GM12878 (cell line): ENCODE data around the gene PEF1. TPM values are rescaled to one million over a fixed set of nuclear protein-coding genes. Genes with fewer than 3 reads are reported as not detected.

Source experiments
- ATAC-seq: fragments of 200-7000 bp; cut with Tn5 transposase; 3 replicates; pipeline ENCODE4 v1.9.1; 2020; ENCODE audit warnings: mild to moderate bottlenecking, moderate library complexity
- BruUV-seq: library from RNA; stranded (reverse); fragments of 400-500 nt; replicated peaks from 2 replicates; lab custom pipeline; 2021; lab: Mats Ljungman, UMichigan
- CTCF ChIA-PET: fragments of 300-600 bp; sonication (Branson Sonifier 250); formaldehyde crosslinking; extraction: SDS; loops from one replicate; lab custom pipeline; 2021; ENCODE audit warnings: inconsistent platforms; lab: Yijun Ruan, JAX
- POLR2A ChIA-PET: fragments of 350-600 bp; formaldehyde crosslinking; extraction: SDS; loops from one replicate; lab custom pipeline; 2021; ENCODE audit warnings: inconsistent platforms; lab: Charles Lee
- RAD21 ChIA-PET: fragments of 300-600 bp; sonication (Branson Sonifier 250); formaldehyde crosslinking; loops from one replicate; lab custom pipeline; 2023; ENCODE audit warnings: antibody characterized with exemption; ENCODE audit not compliant: unreplicated experiment; lab: Charles Lee
- SMC1A ChIA-PET: fragments of 300-600 bp; sonication (Branson Sonifier 250); formaldehyde crosslinking; loops from one replicate; lab custom pipeline; 2023; ENCODE audit not compliant: unreplicated experiment, uncharacterized antibody; lab: Charles Lee
- DNase-seq: peaks from one replicate; pipeline ENCODE4 v3.0.0-alpha.2; 2011; ENCODE audit warnings: low read depth, low spot score
- FAIRE-seq: peaks from 3 replicates; lab custom pipeline; 2011; peaks lifted over from hg19 to GRCh38; lab: Jason Lieb, UNC
- H2AFZ ChIP-seq: 2 replicates; pipeline ENCODE4 v1.6.0; 2011; ENCODE audit warnings: low read depth, low read length, control low read depth; ENCODE audit not compliant: control insufficient read depth
- H3K27ac ChIP-seq: 2 replicates; pipeline ENCODE4 v1.5.1; 2011; ENCODE audit warnings: control low read depth; ENCODE audit not compliant: control insufficient read depth, insufficient read depth
- H3K27me3 ChIP-seq, 2 experiments: replicated peaks in 1 of 2; 2 replicates each; pipeline versions ENCODE4 v1.6.0 to v1.6.1; 2011; ENCODE audit warnings: low read length in 1 of 2; ENCODE audit not compliant: control insufficient read depth in 2 of 2, insufficient read depth in 2 of 2
- H3K36me3 ChIP-seq, 2 experiments: 2 replicates each; pipeline ENCODE4 v1.5.1; 2011; ENCODE audit warnings: low read length in 1 of 2; ENCODE audit not compliant: control insufficient read depth in 2 of 2, insufficient read depth in 2 of 2
- H3K4me1 ChIP-seq: 2 replicates; pipeline ENCODE4 v1.6.1; 2011; ENCODE audit warnings: mild to moderate bottlenecking, low read length, moderate library complexity, mixed read lengths; ENCODE audit not compliant: control insufficient read depth, insufficient read depth
- H3K4me2 ChIP-seq: 2 replicates; pipeline ENCODE4 v1.6.0; 2011; ENCODE audit warnings: control low read depth; ENCODE audit not compliant: control insufficient read depth, insufficient read depth
- H3K4me3 ChIP-seq: fragments of 200-600 bp; sonication (generic); 2 replicates; pipeline ENCODE4 v1.5.1; 2016
- H3K79me2 ChIP-seq: 2 replicates; pipeline ENCODE4 v1.6.0; 2011; ENCODE audit warnings: low read length; ENCODE audit not compliant: control insufficient read depth, insufficient read depth
- H3K9ac ChIP-seq: 2 replicates; pipeline ENCODE4 v1.8.0; 2011; ENCODE audit warnings: low read length, control low read depth, mixed read lengths; ENCODE audit not compliant: control insufficient read depth, insufficient read depth
- H3K9me3 ChIP-seq: replicated peaks from 3 replicates; pipeline ENCODE4 v1.5.1; 2011; ENCODE audit warnings: mild to moderate bottlenecking, low read length; ENCODE audit not compliant: control insufficient read depth, insufficient read depth
- H4K20me1 ChIP-seq: 2 replicates; pipeline ENCODE4 v1.6.0; 2011; ENCODE audit not compliant: control insufficient read depth, insufficient read depth
- BCL11A ChIP-seq: IDR thresholded peaks from 2 replicates; pipeline ENCODE4 v1.6.1; 2011; ENCODE audit warnings: low read depth, low read length
- CBFB ChIP-seq: IDR thresholded peaks from 2 replicates; pipeline ENCODE4 v1.6.1; 2016; ENCODE audit warnings: antibody characterized with exemption, low read depth
- DPF2 ChIP-seq: fragments of 450-650 bp; IDR thresholded peaks from 2 replicates; pipeline ENCODE4 v1.6.1; 2017; ENCODE audit warnings: mild to moderate bottlenecking
- FOS ChIP-seq: IDR thresholded peaks from 3 replicates; pipeline ENCODE4 v1.6.1; 2011; ENCODE audit warnings: borderline replicate concordance; ENCODE audit not compliant: insufficient read length; ENCODE audit errors: extremely low read depth
- HDGF ChIP-seq: fragments of 450-650 bp; IDR thresholded peaks from 2 replicates; pipeline ENCODE4 v1.6.1; 2016; ENCODE audit warnings: antibody characterized with exemption
- MEF2B ChIP-seq: fragments of 450-650 bp; IDR thresholded peaks from 2 replicates; pipeline ENCODE4 v1.6.1; 2018; ENCODE audit warnings: mild to moderate bottlenecking, moderate library complexity; ENCODE audit not compliant: partially characterized antibody, poor library complexity, severe bottlenecking
- MTA3 ChIP-seq: IDR thresholded peaks from 2 replicates; pipeline ENCODE4 v1.6.1; 2012; ENCODE audit warnings: low read length, inconsistent platforms, borderline replicate concordance
- NBN ChIP-seq: fragments of 450-650 bp; IDR thresholded peaks from 2 replicates; pipeline ENCODE4 v1.6.1; 2016
- NFYA ChIP-seq: IDR thresholded peaks from 2 replicates; pipeline ENCODE4 v1.6.1; 2011; ENCODE audit warnings: low read depth, mild to moderate bottlenecking, low read length, improper control_type of control experiment, borderline replicate concordance
- POLR2A ChIP-seq: IDR thresholded peaks from 2 replicates; pipeline ENCODE4 v1.6.1; 2011; ENCODE audit warnings: low read depth, mild to moderate bottlenecking, low read length
- RUNX3 ChIP-seq: IDR thresholded peaks from 2 replicates; pipeline ENCODE4 v1.6.1; 2012; ENCODE audit warnings: low read length, inconsistent platforms
- SREBF1 ChIP-seq: IDR thresholded peaks from 2 replicates; pipeline ENCODE4 v1.6.1; 2012; ENCODE audit warnings: mild to moderate bottlenecking, low read length
- STAT3 ChIP-seq: IDR thresholded peaks from 2 replicates; pipeline ENCODE4 v1.6.1; 2011; ENCODE audit warnings: low read depth, low read length, improper control_type of control experiment
- ZNF274 ChIP-seq: IDR thresholded peaks from one replicate; pipeline ENCODE4 v1.8.0; 2011; ENCODE audit not compliant: insufficient read length, insufficient read depth
- ZNF384 ChIP-seq: IDR thresholded peaks from 2 replicates; pipeline ENCODE4 v1.6.1; 2012; ENCODE audit warnings: low read depth, mild to moderate bottlenecking, low read length, improper control_type of control experiment, borderline replicate concordance
- WGBS: methylation state at CpG from one replicate; pipeline ENCODE4 v1.1.6; 2016; ENCODE audit warnings: low lambda C conversion rate; ENCODE audit not compliant: insufficient replicate concordance, insufficient coverage; ENCODE audit errors: missing lambda C conversion rate; 5-methylcytosine and 5-hydroxymethylcytosine counted together
- in situ Hi-C: fragments of 300-500 bp; cut with MboI; formaldehyde crosslinking; loops from 9 replicates; pipeline ENCODE4 v1.14.3; 2018; ENCODE audit warnings: mixed read lengths
- intact Hi-C: fragments of 100-400 bp; cut with micrococcal nuclease; formaldehyde crosslinking; loops from one replicate; pipeline ENCODE4 v1.14.2; 2022; ENCODE audit not compliant: unreplicated experiment
- polyA plus RNA-seq, 11 experiments: library from polyadenylated mRNA; depleted of rRNA in 4 of 11; unstranded in 6 of 11; stranded (reverse) in 5 of 11; fragments of >200 nt; fragmentation: Nextera tagmentation in 4 of 11; fragmentation: Illumina TruSeq in 1 of 11; extraction: Ambion mirVana in 4 of 11; extraction: Trizol in 1 of 11; gene quantifications; 1 replicate in 1 of 11; 2 replicates in 10 of 11; pipeline versions ENCODE4 v1.2.1 to v1.2.3, GENCODE V29; 2011 to 2016; ENCODE audit warnings: inconsistent platforms in 2 of 11, missing spikeins in 2 of 11, low read depth in 1 of 11
- total RNA-seq, 4 experiments: library from RNA; depleted of rRNA in 3 of 4; stranded (reverse); fragments of >200 nt in 3 of 4; fragmentation: Illumina TruSeq in 1 of 4; extraction: Trizol in 1 of 4; gene quantifications; 2 replicates each; pipeline versions ENCODE4 v1.2.1 to v1.2.3, GENCODE V29; 2013 to 2021
- TF ChIP-seq, protein P1 (sequence below): IDR thresholded peaks from 2 replicates; pipeline ENCODE4 v1.6.1; 2012; ENCODE audit warnings: improper control_type of control experiment, low read depth, low read length; ENCODE audit not compliant: insufficient replicate concordance
- TF ChIP-seq, protein P2 (sequence below): fragments of 150-350 bp; IDR thresholded peaks from 2 replicates; pipeline ENCODE4 v1.6.1; 2014; ENCODE audit warnings: mild to moderate bottlenecking, low read depth, low read length

The PEF1 gene
- total and polyA plus RNA-seq, 10 of the 15 experiments (the other 5 are each of a cell fraction or from before 2014, with no cell fraction given) = 27.1 to 107 (median 79.0) TPM

DNA sequence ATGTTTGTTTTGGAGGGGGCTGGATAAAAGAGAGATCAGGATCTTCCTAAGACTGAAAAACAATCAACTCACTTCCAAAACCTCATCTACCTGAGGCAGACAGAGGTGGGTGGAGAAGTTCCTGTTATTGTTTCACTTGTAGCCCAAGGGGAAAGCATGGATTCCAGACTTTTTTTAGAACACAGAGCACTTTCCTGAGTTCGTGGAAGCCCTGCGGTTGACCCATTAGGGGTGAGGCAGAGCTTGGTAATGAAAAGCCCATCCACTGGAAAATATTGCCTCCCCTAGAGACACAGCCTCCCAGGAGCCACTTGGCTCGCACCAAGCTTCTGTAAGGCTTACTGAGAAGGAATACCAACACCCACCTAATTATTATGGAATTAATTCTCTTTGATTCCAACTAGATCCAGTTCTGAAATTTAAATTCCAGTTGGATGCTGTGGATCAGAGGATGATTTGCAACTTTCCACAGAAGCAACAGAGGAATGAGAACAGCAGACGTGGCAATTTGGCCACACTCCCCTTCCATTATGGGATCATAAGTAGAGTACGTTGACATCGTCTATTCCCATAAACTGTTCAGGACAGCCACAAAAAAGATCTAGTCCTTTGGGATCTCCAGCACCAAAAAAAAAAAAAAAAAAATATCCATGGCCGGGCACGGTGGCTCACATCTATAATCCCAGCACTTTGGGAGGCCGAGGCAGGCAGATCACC lies 4.1 kb upstream of the PEF1 start:
- Histone ChIP-seq H2AFZ (no peak overlapping the region), H3K4me2 (no peak overlapping the region), H3K27ac (no peak overlapping the region), H4K20me1 (no peaks in the 10 kb centered on the region), H3K27me3 (no peaks in the 10 kb centered on the region; a peak in 1 of 4 replicates), H3K9me3 (no peaks in the 10 kb centered on the region), H3K9ac (no peak overlapping the region), H3K79me2 (peaks cover 9% of the 10 kb centered on the region), H3K36me3 (no peaks in the 10 kb centered on the region), H3K4me1 (no peaks in the 10 kb centered on the region), H3K4me3 (no peak overlapping the region)
- intact Hi-C loops = no loop called here
- in situ Hi-C loops = no loop called here
- no peak for TF ChIP-seq MEF2B
- TF ChIP-seq MTA3 = no peak
- no peak for TF ChIP-seq ZNF384
- TF ChIP-seq HDGF = no peak
- no peak for TF ChIP-seq RUNX3
- no peak for TF ChIP-seq DPF2
- no peak for TF ChIP-seq STAT3
- TF ChIP-seq FOS = no peak
- TF ChIP-seq CBFB = no peak
- no peak for TF ChIP-seq NBN
- no peak for TF ChIP-seq NFYA
- no peak for TF ChIP-seq POLR2A
- TF ChIP-seq BCL11A = no peak
- TF ChIP-seq, protein P1, sequence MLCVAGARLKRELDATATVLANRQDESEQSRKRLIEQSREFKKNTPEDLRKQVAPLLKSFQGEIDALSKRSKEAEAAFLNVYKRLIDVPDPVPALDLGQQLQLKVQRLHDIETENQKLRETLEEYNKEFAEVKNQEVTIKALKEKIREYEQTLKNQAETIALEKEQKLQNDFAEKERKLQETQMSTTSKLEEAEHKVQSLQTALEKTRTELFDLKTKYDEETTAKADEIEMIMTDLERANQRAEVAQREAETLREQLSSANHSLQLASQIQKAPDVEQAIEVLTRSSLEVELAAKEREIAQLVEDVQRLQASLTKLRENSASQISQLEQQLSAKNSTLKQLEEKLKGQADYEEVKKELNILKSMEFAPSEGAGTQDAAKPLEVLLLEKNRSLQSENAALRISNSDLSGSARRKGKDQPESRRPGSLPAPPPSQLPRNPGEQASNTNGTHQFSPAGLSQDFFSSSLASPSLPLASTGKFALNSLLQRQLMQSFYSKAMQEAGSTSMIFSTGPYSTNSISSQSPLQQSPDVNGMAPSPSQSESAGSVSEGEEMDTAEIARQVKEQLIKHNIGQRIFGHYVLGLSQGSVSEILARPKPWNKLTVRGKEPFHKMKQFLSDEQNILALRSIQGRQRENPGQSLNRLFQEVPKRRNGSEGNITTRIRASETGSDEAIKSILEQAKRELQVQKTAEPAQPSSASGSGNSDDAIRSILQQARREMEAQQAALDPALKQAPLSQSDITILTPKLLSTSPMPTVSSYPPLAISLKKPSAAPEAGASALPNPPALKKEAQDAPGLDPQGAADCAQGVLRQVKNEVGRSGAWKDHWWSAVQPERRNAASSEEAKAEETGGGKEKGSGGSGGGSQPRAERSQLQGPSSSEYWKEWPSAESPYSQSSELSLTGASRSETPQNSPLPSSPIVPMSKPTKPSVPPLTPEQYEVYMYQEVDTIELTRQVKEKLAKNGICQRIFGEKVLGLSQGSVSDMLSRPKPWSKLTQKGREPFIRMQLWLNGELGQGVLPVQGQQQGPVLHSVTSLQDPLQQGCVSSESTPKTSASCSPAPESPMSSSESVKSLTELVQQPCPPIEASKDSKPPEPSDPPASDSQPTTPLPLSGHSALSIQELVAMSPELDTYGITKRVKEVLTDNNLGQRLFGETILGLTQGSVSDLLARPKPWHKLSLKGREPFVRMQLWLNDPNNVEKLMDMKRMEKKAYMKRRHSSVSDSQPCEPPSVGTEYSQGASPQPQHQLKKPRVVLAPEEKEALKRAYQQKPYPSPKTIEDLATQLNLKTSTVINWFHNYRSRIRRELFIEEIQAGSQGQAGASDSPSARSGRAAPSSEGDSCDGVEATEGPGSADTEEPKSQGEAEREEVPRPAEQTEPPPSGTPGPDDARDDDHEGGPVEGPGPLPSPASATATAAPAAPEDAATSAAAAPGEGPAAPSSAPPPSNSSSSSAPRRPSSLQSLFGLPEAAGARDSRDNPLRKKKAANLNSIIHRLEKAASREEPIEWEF = no peak
- TF ChIP-seq, protein P2, sequence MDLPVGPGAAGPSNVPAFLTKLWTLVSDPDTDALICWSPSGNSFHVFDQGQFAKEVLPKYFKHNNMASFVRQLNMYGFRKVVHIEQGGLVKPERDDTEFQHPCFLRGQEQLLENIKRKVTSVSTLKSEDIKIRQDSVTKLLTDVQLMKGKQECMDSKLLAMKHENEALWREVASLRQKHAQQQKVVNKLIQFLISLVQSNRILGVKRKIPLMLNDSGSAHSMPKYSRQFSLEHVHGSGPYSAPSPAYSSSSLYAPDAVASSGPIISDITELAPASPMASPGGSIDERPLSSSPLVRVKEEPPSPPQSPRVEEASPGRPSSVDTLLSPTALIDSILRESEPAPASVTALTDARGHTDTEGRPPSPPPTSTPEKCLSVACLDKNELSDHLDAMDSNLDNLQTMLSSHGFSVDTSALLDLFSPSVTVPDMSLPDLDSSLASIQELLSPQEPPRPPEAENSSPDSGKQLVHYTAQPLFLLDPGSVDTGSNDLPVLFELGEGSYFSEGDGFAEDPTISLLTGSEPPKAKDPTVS = no peak
- TF ChIP-seq ZNF274 = no peak
- TF ChIP-seq SREBF1 = no peak
- SMC1A ChIA-PET = interaction anchor here (0.7 kb wide), 1 partner anchor 647 kb away, joined by 3 read pairs; no protein-coding TSS in a partner anchor
- ATAC-seq (no peak), FAIRE-seq (no peak), DNase-seq (no peak)
- RAD21 ChIA-PET = no interaction called here
- CTCF ChIA-PET = interaction anchor here (0.6 to 1.2 kb wide), 3 partner anchors 16 to 187 kb away, joined by 3 read pairs; no protein-coding TSS in a partner anchor
- no TSS peak for BruUV-seq
- POLR2A ChIA-PET = interaction anchor here (0.7 kb wide), 1 partner anchor 553 kb away, joined by 3 read pairs; no protein-coding TSS in a partner anchor
- 35% methylated on average over 8 of the region's 9 CpGs for WGBS
